GM12874 (cell line): ENCODE measurements around the gene HS6ST1.

Experiments used
- CTCF ChIP-seq: IDR thresholded peaks from 2 replicates; pipeline ENCODE4 v1.5.1; 2011; ENCODE audit warnings: low read depth, mild to moderate bottlenecking, control low read depth, low read length, moderate library complexity; ENCODE audit not compliant: insufficient read depth

Gene HS6ST1

GRCh38 chr2:128309280-128310093 is 9.2 kb downstream of the HS6ST1 start:
- TF ChIP-seq CTCF, result no peak

DNA sequence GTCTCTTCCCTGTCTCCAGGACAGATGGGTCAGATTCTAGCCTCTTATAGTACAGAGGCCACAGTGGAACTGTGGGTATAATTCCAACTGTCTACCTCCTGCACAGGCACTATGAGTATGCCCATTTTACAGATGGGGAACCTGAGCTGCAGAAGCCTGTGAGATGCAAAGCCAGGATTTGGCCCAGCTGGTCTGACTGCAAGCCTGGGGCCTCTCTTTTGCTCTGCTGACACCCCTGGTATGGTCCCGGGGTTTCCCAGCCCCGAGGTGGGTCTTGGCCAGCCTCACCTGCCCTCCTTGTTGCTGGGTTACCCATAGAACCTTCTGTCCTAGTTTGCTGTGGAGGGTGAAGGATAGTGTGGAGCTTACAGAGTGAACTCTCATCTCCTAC is 9.8 kb downstream of the HS6ST1 start:
- TF ChIP-seq CTCF, result no peak

DNA sequence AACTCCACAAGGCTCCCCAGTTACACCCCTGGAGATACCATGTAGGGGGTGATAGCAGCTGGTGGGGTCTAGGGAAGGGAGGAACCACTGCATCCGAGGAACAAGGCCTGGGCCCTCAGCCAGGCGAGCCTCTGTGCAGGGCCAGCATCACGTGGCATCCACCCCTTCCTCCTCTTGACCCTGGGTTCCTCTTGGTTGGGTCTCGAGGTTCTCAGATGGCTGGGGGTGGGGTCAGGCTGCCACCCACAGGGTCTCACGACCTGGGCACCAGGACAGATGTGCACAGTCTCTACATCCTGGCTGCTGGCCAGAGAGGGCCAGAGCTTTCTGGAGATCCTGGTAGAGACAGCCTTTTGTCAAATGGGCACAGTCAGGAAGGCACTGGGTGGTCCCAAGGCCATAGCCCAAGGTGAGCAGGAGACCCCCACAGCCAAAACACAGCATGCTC is 10.4 kb downstream of the HS6ST1 start:
- no peak for TF ChIP-seq CTCF

- TF ChIP-seq CTCF, result no peak
These were observed 11.1 kb downstream of the HS6ST1 start for GRCh38 chr2:128307595-128307994.

- no peak for TF ChIP-seq CTCF
These were observed 11.7 kb downstream of the HS6ST1 start for GRCh38 chr2:128306931-128307460.

- no peak for TF ChIP-seq CTCF
These were observed 12.4 kb downstream of the HS6ST1 start for GRCh38 chr2:128306081-128306930.

GRCh38 chr2:128305555-128306080 is 13.1 kb downstream of the HS6ST1 start:
- no peak for TF ChIP-seq CTCF
